Measurements from ENCODE around the gene ADD2. TPM values are rescaled to one million over a fixed set of nuclear protein-coding genes. Genes with fewer than 3 reads are reported as not detected.
A peak's percentile ranks its signal among the peaks of the same experiment; 100 is the strongest.

Gene ADD2
- total RNA-seq, 1 experiment from 2014 or later = 124 TPM

DNA sequence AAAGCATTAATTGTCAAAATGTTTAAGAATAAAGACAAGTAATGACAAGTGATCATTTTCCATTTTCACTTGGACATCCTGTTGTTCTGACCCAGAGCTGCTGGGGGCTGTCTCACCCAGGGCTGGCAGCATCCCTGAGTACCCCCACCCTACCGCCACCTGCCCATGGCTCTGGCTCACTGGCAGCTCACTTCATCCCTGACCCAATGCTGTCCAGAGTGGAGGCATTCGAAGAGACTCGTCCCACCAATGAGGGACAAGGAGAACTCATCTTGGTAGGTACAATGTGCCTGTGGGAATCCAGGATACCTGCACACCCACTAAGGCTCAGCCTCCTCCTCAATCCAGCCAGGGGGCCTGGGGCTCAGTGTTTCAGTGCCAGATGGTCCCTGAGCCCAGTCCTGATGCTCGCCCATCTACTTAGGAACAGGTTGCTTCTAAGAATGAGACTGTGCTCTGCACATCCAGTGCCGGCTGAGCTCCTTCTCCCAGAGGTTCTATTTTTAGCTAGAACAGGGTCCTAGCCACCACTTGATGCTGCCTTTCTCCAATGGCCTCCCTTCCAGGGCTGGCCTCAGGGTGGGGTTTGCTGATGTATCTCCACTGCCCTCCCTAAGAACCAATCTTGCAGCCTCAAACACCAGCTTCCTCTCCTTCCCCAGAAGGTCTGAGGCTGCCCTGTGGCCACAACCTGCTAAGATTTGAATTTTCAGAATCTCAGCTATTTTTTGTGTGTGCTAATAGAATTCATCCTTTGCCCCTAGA lies 53.7 kb downstream of the ADD2 start:
- Histone ChIP-seq H3K9ac (ENCODE audit: extremely low read depth, insufficient read length, low read length) (no peak overlapping the region), H4K5ac (ENCODE audit: insufficient read length, low read depth, low read length) (no peak overlapping the region), H2BK120ac (ENCODE audit: low read depth, low read length, poor library complexity, severe bottlenecking) (no peak overlapping the region), H3K56ac (ENCODE audit: insufficient read length, low read depth, low read length) (no peak overlapping the region), H2AK5ac (ENCODE audit: insufficient read length, low read length) (no peak overlapping the region), H2BK12ac (ENCODE audit: insufficient read length, low read depth, low read length) (no peak overlapping the region), H3K27me3 (ENCODE audit: insufficient read depth, low read length) (no peaks in the 10 kb centered on the region), H3K14ac (ENCODE audit: insufficient read depth, low read length) (no peak overlapping the region; the same call in 1 of the 2 replicates), H3K4ac (ENCODE audit: low read depth, low read length) (no peak overlapping the region), H2BK20ac (ENCODE audit: low read depth, low read length, poor library complexity, severe bottlenecking) (no peak overlapping the region), H2BK15ac (ENCODE audit: low read depth, low read length) (no peak overlapping the region), H2BK5ac (ENCODE audit: insufficient read length, low read length) (no peak overlapping the region), H3K4me1 (ENCODE audit: insufficient read depth, low read length) (peaks cover 28% of the 10 kb centered on the region; the same call in 1 of the 2 replicates), H2AFZ (ENCODE audit: low read length) (no peak overlapping the region), H4K8ac (replicated peaks; ENCODE audit: insufficient read length, low read depth, low read length) (no peak overlapping the region), H4K20me1 (ENCODE audit: control insufficient read depth, insufficient read depth, insufficient read length) (no peaks in the 10 kb centered on the region), H3K79me1 (ENCODE audit: insufficient read depth, low read depth, low read length, poor library complexity, severe bottlenecking) (peaks cover 15% of the 10 kb centered on the region), H3K23ac (ENCODE audit: insufficient read length, low read depth, low read length) (no peak overlapping the region), H3K4me2 (ENCODE audit: insufficient read depth, insufficient read length, low read length) (no peak overlapping the region), H3K18ac (ENCODE audit: insufficient read length, low read depth, low read length) (no peak overlapping the region), H3K23me2 (ENCODE audit: insufficient read length, low read depth, low read length, poor library complexity, severe bottlenecking) (no peaks in the 10 kb centered on the region), H4K91ac (ENCODE audit: insufficient read length, low read depth, low read length) (no peak overlapping the region), H3K9me3 (ENCODE audit: control insufficient read depth, low read depth, low read length) (no peaks in the 10 kb centered on the region), H3K79me2 (ENCODE audit: insufficient read depth, low read length) (peaks cover 33% of the 10 kb centered on the region; the same call in 1 of the 2 replicates), H3T11ph (ENCODE audit: low read length) (no peak overlapping the region), H3K27ac (ENCODE audit: insufficient read length, low read depth, low read length) (no peak overlapping the region)
- TF ChIP-seq, protein P1, sequence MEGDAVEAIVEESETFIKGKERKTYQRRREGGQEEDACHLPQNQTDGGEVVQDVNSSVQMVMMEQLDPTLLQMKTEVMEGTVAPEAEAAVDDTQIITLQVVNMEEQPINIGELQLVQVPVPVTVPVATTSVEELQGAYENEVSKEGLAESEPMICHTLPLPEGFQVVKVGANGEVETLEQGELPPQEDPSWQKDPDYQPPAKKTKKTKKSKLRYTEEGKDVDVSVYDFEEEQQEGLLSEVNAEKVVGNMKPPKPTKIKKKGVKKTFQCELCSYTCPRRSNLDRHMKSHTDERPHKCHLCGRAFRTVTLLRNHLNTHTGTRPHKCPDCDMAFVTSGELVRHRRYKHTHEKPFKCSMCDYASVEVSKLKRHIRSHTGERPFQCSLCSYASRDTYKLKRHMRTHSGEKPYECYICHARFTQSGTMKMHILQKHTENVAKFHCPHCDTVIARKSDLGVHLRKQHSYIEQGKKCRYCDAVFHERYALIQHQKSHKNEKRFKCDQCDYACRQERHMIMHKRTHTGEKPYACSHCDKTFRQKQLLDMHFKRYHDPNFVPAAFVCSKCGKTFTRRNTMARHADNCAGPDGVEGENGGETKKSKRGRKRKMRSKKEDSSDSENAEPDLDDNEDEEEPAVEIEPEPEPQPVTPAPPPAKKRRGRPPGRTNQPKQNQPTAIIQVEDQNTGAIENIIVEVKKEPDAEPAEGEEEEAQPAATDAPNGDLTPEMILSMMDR (conservative IDR thresholded peaks at IDR 0.05) = no peak
- Mint-ChIP-seq H3K4me1 (peaks cover 66 to 71% of the 10 kb centered on the region in 2 experiments), H3K36me3 (ENCODE audit: insufficient read depth in 1 of 3, low read depth in 3 of 3) (peaks cover 20 to 33% (median 25%) of the 10 kb centered on the region in 3 experiments; a peak in 6 of 7 replicates), H3K9me3 (no peaks in the 10 kb centered on the region; a peak in 1 of 5 replicates), H3K27me3 (ENCODE audit: low read depth) (no peaks in the 10 kb centered on the region), H3K27ac (peak overlapping the region; percentile 19 to 89 (median 84); a peak in 6 of 7 replicates), H3K4me3 (no peak overlapping the region)
- WGBS (ENCODE audit: extremely low coverage, insufficient read length, low lambda C conversion rate) = no CpG with 5 or more reads among the region's 5 CpGs
- DNase-seq = peak; percentile 20

Measured in H9 (cell line).